Lower lobe of right lung (tissue), 2 donors: ENCODE results near the gene BAMBI. TPM values are rescaled to one million over a fixed set of nuclear protein-coding genes. Genes with fewer than 3 reads are reported as not detected.
A peak's percentile ranks its signal among the peaks of the same experiment; 100 is the strongest.

Experiments used
- ATAC-seq, 2 donors: fragments of 200-7000 bp; cut with Tn5 transposase; one replicate each; pipeline ENCODE4 v1.9.1; 2020 to 2022; ENCODE audit warnings: mild to moderate bottlenecking in 2 of 2, moderate library complexity in 2 of 2
- DNase-seq: peaks from one replicate; pipeline ENCODE4 v3.0.0-alpha.2; 2020
- H3K27ac ChIP-seq: fragments of 200-600 bp; one replicate; pipeline ENCODE4 v1.8.0; 2022
- H3K27me3 ChIP-seq: fragments of 200-600 bp; one replicate; pipeline ENCODE4 v1.8.0; 2022; ENCODE audit warnings: low read depth
- H3K36me3 ChIP-seq: fragments of 200-600 bp; one replicate; pipeline ENCODE4 v1.8.0; 2022; ENCODE audit warnings: mild to moderate bottlenecking
- H3K4me1 ChIP-seq: fragments of 200-600 bp; one replicate; pipeline ENCODE4 v1.8.0; 2022
- H3K4me3 ChIP-seq: fragments of 200-600 bp; one replicate; pipeline ENCODE4 v1.8.0; 2022; ENCODE audit warnings: mild to moderate bottlenecking
- H3K9me3 ChIP-seq: fragments of 200-600 bp; one replicate; pipeline ENCODE4 v1.8.0; 2022
- CTCF ChIP-seq: fragments of 200-600 bp; IDR thresholded peaks from one replicate; pipeline ENCODE4 v1.8.0; 2022; ENCODE audit warnings: antibody characterized with exemption, mild to moderate bottlenecking
- intact Hi-C: fragments of 100-400 bp; cut with DNase I; formaldehyde crosslinking; loops from one replicate; pipeline ENCODE4 v1.11.0; 2022
- long read RNA-seq: library from polyadenylated mRNA; unstranded; transcript quantifications from one replicate; pipeline ENCODE4 v2.0.0, GENCODE V29; 2021
- total RNA-seq: library from RNA; stranded (reverse); fragmentation: NEBNext Ultra II Directional; extraction: Animal tissue kit (Norgen Biotek cat#: 25700); gene quantifications from one replicate; pipeline ENCODE4 v1.2.1, GENCODE V29; 2021
- donor health status: DM: no; HTN: yes; CAD: no; lungs with severe emphysema.

BAMBI gene
- 7.9 TPM for total RNA-seq
- long read RNA-seq, transcript BAMBI-201 (3 exons, 1,877 nt): major isoform, 23 of 25 reads
- long read RNA-seq, partial matches to known transcripts: 1 of 25 reads
- long read RNA-seq, other reads (novel, unspliced or antisense): 1 of 25 reads

- Histone ChIP-seq H3K36me3 (peaks cover 5% of the 10 kb centered on the region), H3K4me1 (peaks cover 37% of the 10 kb centered on the region), H3K27ac (peak within 1 kb of the TSS; percentile 78), H3K27me3 (peaks cover 37% of the 10 kb centered on the region), H3K9me3 (no peaks in the 10 kb centered on the region), H3K4me3 (peak within 1 kb of the TSS; percentile 86)
- peak; percentile 94 for DNase-seq
- TF ChIP-seq CTCF: peak; percentile 63
- ATAC-seq: peak; percentile 98 to 99
- intact Hi-C loops: no loop called here
These were observed at the start of gene BAMBI for GRCh38 chr10:28676968-28677887. BAMBI (plus strand) TSS chr10:28677521; CDS start chr10:28677898, 377 bp downstream.

GRCh38 chr10:28628184-28628893 lies 49.0 kb upstream of the BAMBI start:
- H3K36me3 ChIP-seq: no peaks in the 10 kb centered on the region
- peak; percentile 95 for TF ChIP-seq CTCF
- no peak overlapping the region for H3K4me3 ChIP-seq
- H3K4me1 ChIP-seq: no peaks in the 10 kb centered on the region
- H3K9me3 ChIP-seq: no peaks in the 10 kb centered on the region
- no peak overlapping the region for H3K27ac ChIP-seq
- ATAC-seq (peak; percentile 93 to 94), DNase-seq (peak; percentile 82)
- peaks cover 5% of the 10 kb centered on the region for H3K27me3 ChIP-seq
- intact Hi-C loops: no loop called here

GRCh38 chr10:28631896-28632583 lies 45.3 kb upstream of the BAMBI start:
- Histone ChIP-seq H3K27ac (no peak overlapping the region), H3K4me3 (no peak overlapping the region), H3K4me1 (no peaks in the 10 kb centered on the region), H3K27me3 (peaks cover 5% of the 10 kb centered on the region), H3K9me3 (no peaks in the 10 kb centered on the region), H3K36me3 (no peaks in the 10 kb centered on the region)
- intact Hi-C loops: no loop called here
- no peak for ATAC-seq
- DNase-seq: no peak
- TF ChIP-seq CTCF: no peak

- DNase-seq (no peak), ATAC-seq (no peak)
- no peak overlapping the region for H3K4me3 ChIP-seq
- TF ChIP-seq CTCF: no peak
- no peaks in the 10 kb centered on the region for H3K36me3 ChIP-seq
- no peaks in the 10 kb centered on the region for H3K4me1 ChIP-seq
- no peak overlapping the region for H3K27ac ChIP-seq
- intact Hi-C loops: no loop called here
- H3K27me3 ChIP-seq: peaks cover 5% of the 10 kb centered on the region
- H3K9me3 ChIP-seq: no peaks in the 10 kb centered on the region
These were observed 44.8 kb upstream of the BAMBI start for GRCh38 chr10:28632584-28632945.

- intact Hi-C loops: no loop called here
- ATAC-seq: no peak
These were observed 43.6 kb upstream of the BAMBI start for GRCh38 chr10:28633750-28634149.

More at GRCh38 chr10:28633750-28634149, 43.6 kb upstream of the BAMBI start:
- Histone ChIP-seq H3K27me3 (peaks cover 5% of the 10 kb centered on the region), H3K9me3 (peaks cover 9% of the 10 kb centered on the region), H3K36me3 (no peaks in the 10 kb centered on the region), H3K4me3 (no peak overlapping the region), H3K27ac (no peak overlapping the region), H3K4me1 (no peaks in the 10 kb centered on the region)
- no peak for DNase-seq
- TF ChIP-seq CTCF: no peak
